Duodenal mucosa (tissue), 2 donors: ENCODE data around the gene BCL6.

Source experiments
- H3K27ac ChIP-seq: one replicate; pipeline ENCODE4 v1.7.0; 2013; ENCODE audit warnings: low read depth, low read length
- H3K27me3 ChIP-seq, 2 donors: one replicate each; pipeline ENCODE4 v1.7.0; 2013; ENCODE audit warnings: low read length in 2 of 2, control low read depth in 1 of 2; ENCODE audit not compliant: insufficient read depth in 2 of 2, control insufficient read depth in 1 of 2
- H3K36me3 ChIP-seq, 2 donors: one replicate each; pipeline ENCODE4 v1.7.0; 2013; ENCODE audit warnings: low read length in 2 of 2, control low read depth in 1 of 2; ENCODE audit not compliant: insufficient read depth in 2 of 2, control insufficient read depth in 1 of 2
- H3K4me1 ChIP-seq, 2 donors: one replicate each; pipeline ENCODE4 v1.7.0; 2013; ENCODE audit warnings: low read length in 2 of 2, control low read depth in 1 of 2; ENCODE audit not compliant: insufficient read depth in 2 of 2, control insufficient read depth in 1 of 2
- H3K4me3 ChIP-seq, 2 donors: one replicate each; pipeline ENCODE4 v1.7.0; 2013; ENCODE audit warnings: low read length in 2 of 2, low read depth in 1 of 2
- H3K9ac ChIP-seq, 2 donors: one replicate each; pipeline ENCODE4 v1.7.0; 2013; ENCODE audit warnings: low read length in 2 of 2, low read depth in 1 of 2
- H3K9me3 ChIP-seq, 2 donors: one replicate each; pipeline ENCODE4 v1.7.0; 2013; ENCODE audit warnings: low read length in 2 of 2, control low read depth in 1 of 2; ENCODE audit not compliant: control insufficient read depth in 1 of 2

The BCL6 gene

DNA sequence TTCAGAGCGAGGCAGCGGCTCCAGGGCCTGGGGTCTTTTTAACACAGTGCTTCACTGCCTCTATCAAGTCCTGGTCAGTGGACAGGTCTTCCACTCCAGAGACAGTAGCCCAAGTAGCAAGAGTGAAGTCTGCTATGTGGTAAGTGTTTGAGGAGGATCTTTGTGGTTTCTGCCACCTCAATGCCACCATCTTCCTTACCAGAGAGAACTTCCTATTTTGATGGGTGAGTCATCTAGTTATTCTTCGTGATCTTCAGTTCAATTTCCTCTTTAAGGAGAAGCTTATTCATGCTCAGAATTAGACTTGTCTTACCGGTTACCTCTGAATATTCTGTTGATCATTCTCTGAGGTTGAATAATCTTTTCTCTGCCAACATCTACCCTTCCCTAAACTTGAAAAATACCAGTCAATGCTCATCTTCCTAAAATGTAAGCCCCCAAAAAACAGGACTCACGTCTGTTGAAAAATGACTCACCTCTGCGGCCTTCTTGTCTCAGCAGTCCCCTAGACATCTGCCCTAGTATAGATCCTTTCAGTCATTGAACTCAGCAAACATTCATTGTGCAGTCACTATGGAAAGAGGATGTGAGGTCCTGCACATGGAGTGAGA is 32.2 kb upstream of the BCL6 start:
- no peak overlapping the region for H3K9ac ChIP-seq
- H3K36me3 ChIP-seq: no peaks in the 10 kb centered on the region
- no peak overlapping the region for H3K27ac ChIP-seq
- H3K9me3 ChIP-seq: no peaks in the 10 kb centered on the region
- H3K4me3 ChIP-seq: no peak overlapping the region
- H3K27me3 ChIP-seq: no peaks in the 10 kb centered on the region
- H3K4me1 ChIP-seq: no peaks in the 10 kb centered on the region

DNA sequence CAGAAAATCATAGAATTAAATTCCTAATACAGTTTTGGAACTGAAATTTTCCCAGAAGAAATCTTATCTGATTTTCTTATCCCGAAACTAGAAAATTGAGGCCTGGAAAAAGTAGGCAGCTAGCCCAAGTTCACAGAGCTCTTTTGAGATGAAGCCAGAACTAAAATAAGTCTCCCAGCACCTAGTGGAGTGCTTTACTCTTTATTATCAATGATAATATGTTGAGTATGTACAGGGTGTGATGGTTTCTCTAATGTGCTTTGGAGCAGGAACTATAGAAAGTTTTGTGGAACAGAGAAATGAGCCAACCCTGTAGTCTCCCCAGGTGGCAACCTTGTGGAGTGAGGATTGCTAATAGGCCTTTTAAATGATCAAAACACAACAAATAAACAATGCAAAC is 30.3 kb upstream of the BCL6 start:
- Histone ChIP-seq H3K4me1 (no peaks in the 10 kb centered on the region), H3K4me3 (no peak overlapping the region), H3K9me3 (no peaks in the 10 kb centered on the region), H3K9ac (no peak overlapping the region), H3K36me3 (no peaks in the 10 kb centered on the region), H3K27me3 (no peaks in the 10 kb centered on the region), H3K27ac (no peak overlapping the region)

DNA sequence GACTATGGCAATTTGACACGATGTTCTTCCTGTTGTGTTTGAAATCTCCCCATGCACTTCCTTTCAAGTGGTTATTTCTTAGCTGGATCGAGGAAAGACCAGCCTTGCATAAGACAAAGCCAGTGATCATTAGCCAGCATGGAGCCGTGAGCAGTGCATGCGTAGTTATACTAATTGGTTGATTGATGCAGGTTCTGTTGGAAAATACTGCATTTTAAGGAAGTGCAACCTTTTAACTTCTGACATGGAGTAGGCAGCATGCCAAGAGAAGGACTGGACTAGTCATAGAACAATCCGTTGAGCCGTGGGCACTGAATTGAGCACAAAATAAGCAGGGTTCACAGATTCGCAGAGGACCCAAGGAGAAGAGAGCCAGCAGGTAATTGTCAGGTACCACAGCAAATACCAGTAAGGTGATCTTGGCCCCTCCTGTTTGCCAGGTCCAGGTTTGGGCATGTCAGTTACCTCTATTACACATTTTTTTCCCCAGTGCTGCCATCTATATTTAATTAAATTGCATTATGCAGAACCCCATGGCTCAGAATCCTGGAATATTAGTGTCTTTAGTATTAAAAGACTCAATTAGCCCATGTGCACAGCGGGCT is 29.0 kb upstream of the BCL6 start:
- Histone ChIP-seq H3K27ac (no peak overlapping the region), H3K9ac (no peak overlapping the region), H3K4me1 (no peaks in the 10 kb centered on the region), H3K9me3 (no peaks in the 10 kb centered on the region), H3K36me3 (no peaks in the 10 kb centered on the region), H3K27me3 (no peaks in the 10 kb centered on the region), H3K4me3 (no peak overlapping the region)

DNA sequence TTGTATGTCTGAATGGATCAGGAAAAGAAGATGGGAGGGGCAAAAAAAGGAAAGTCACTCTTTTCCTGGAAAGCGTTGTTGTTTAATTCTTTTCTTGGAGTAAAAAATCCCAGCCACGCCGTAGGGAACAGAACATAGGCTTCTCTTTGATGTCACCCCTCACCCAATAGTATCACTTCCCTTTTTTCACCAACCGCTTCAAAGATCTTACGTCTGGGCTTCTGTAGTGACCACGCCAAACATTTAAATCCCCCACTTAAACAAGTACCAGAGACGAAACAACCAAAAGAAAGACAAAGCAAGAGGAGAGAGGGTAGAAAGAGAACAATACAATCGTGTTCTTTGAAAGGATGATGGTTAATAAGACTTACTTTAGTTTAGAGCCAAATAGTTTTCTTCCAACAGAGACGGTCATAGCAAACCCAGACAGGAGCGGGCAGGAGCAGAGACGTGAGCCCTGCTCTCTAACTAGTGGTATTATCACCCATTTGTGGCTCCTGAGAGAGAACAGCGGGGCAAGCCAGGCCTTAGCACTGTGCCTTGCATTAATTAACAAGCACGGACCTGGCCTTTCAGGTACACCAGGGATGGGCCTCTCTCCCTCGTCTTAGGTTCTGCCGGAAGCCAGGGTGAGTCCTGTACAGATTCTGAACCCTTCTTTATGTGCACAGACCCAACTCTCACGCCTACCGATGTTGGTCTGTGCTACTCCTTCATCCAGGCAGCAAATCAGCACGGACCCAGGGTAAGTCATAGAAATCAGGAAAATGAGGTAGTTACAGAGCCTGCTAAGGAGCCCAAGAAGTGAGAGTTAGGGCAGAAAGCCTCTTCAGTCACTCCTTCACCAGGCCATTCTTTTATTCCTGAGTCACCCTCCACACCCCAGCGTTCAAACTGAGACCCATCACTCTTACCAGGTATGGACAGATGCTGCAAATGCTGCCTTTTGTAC is 28.2 kb upstream of the BCL6 start:
- no peak overlapping the region for H3K4me3 ChIP-seq
- no peaks in the 10 kb centered on the region for H3K9me3 ChIP-seq
- H3K4me1 ChIP-seq: no peaks in the 10 kb centered on the region
- H3K36me3 ChIP-seq: no peaks in the 10 kb centered on the region
- H3K27ac ChIP-seq: no peak overlapping the region
- no peaks in the 10 kb centered on the region for H3K27me3 ChIP-seq
- no peak overlapping the region for H3K9ac ChIP-seq

DNA sequence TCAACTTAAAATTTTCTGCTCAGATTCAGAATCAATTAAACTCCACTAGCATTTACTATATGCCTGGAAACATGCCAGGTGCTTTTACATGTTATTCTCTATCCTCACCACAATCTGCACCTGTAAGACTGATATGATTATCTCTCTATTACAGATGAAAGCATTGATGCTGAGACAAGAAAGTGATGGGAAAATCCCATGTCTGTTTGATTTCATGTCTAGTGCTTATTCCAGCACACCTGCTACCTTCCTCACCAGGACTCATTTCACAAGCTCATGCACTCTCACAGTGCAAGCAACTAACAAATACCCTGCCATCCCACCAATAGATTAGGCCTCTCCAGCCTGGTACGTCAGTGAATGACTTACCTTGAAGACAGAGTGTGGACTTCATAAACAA is 25.0 kb upstream of the BCL6 start:
- no peak overlapping the region for H3K27ac ChIP-seq
- H3K9me3 ChIP-seq: no peaks in the 10 kb centered on the region
- H3K9ac ChIP-seq: no peak overlapping the region
- no peaks in the 10 kb centered on the region for H3K36me3 ChIP-seq
- H3K4me3 ChIP-seq: no peak overlapping the region
- no peaks in the 10 kb centered on the region for H3K4me1 ChIP-seq
- no peaks in the 10 kb centered on the region for H3K27me3 ChIP-seq

DNA sequence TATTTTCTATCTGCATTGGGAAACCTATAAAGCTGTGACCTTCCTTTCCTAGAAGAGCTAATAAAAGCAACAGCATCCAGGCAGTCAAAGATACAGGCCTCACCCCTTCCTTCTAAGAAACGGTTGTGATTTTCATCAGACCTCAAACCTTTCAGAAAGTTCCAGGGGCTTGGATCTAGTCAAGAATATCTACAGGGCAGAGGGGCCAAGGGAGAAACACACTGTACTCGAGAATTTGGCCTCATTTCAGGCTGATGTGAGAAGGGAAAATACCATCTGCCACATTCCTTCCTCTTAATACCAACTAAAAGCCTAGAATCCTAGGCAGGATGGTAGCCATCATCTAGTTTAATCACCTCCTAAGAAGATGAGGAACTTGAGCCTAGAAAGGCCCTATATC is 24.5 kb upstream of the BCL6 start:
- Histone ChIP-seq H3K9ac (no peak overlapping the region), H3K27ac (no peak overlapping the region), H3K9me3 (no peaks in the 10 kb centered on the region), H3K36me3 (no peaks in the 10 kb centered on the region), H3K4me1 (no peaks in the 10 kb centered on the region), H3K4me3 (no peak overlapping the region), H3K27me3 (no peaks in the 10 kb centered on the region)

DNA sequence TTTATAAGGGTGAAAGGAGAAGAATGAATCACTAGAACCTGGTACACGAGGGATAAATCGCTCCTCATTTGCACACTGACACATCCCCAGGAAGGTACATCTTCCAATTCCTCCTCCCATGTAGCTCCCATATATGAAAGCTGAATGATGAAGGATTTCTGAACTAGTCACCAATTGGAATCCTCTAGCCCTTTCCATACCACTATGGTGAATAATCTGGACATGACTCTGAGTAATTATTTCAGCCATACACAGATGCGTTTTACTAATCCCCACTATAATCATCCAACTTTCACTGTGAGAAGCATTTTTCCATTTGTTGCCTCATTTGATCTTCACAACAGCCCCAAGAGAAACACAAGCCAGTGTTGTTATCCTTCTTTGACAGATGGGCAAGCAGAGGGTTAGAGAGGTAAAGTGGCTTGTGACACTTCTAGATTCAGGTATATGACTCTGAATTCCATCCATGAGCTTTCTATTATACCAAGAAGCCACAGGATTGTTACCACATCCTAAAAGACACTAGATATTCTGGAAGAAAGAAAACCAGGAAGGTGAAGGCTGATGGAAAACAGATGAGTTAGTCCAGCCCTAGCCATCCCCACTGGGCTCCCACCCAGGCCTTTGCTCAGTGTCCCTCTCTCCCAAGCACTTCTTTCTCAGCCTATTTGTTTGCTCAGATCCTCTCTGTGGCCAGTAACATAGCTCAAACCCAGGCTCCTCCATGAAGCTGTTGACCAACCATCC is 22.2 kb upstream of the BCL6 start:
- no peaks in the 10 kb centered on the region for H3K27me3 ChIP-seq
- H3K4me1 ChIP-seq: no peaks in the 10 kb centered on the region
- no peak overlapping the region for H3K27ac ChIP-seq
- no peak overlapping the region for H3K9ac ChIP-seq
- no peak overlapping the region for H3K4me3 ChIP-seq
- H3K36me3 ChIP-seq: no peaks in the 10 kb centered on the region
- H3K9me3 ChIP-seq: no peaks in the 10 kb centered on the region

DNA sequence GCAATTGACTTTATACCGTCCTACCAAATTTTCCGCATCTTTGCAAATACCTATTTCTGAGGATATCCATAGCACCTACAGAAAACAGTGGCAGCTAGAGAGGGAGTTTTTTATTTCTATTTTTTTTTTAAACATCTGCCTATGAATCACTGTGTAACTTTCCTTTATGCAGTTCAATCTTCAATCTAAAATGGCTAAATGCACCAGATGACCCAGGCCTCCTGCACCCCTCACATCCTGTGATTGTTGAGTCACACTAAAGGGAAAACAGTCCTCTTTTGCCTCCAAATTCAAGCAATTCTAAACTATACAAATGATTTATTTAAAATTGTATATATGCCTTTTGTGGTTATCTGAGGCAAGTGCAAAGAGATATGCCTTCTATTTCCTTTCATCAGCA is 20.1 kb upstream of the BCL6 start:
- no peak overlapping the region for H3K9ac ChIP-seq
- no peaks in the 10 kb centered on the region for H3K9me3 ChIP-seq
- H3K36me3 ChIP-seq: no peaks in the 10 kb centered on the region
- H3K4me3 ChIP-seq: no peak overlapping the region
- no peak overlapping the region for H3K27ac ChIP-seq
- H3K27me3 ChIP-seq: no peaks in the 10 kb centered on the region
- no peaks in the 10 kb centered on the region for H3K4me1 ChIP-seq

DNA sequence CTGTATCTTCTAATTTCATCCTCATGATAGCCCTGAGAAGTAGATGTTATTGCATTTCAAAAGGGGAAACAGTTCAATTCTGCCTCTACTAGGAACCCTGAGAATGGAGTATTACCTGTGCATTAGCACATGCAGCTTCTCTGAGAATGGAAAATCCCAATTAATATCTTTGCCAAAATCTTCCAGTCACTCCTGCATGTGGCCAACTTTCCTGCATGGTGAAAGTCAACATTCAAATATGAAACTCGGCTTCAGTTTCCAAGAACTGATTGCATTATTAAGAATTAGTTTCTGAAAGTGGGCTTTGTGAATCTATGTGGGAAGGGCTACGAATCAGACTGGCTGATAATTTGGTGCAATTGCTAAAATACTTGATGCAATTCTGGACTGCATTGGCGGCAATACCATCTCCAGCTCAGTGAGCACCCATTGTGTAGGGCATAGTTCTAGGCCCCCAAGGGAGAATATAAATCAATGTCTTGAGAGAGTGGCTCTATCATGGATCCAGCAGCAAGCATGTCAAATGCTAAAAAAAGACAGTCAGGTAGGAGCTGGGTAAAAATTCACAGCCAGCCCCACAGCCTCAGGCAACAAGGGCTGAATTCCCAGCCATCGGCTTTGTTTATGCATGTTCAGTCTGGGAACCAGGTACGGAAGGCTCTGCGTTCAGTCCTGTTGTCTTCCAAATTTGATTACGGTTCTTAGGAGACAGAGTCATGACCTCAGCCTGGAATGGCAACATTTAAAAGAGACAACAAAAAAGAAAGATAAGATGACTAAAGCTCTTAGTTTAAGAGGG is 18.8 kb upstream of the BCL6 start:
- Histone ChIP-seq H3K36me3 (no peaks in the 10 kb centered on the region), H3K4me3 (no peak overlapping the region), H3K4me1 (no peaks in the 10 kb centered on the region), H3K9ac (no peak overlapping the region), H3K27ac (no peak overlapping the region), H3K9me3 (no peaks in the 10 kb centered on the region), H3K27me3 (no peaks in the 10 kb centered on the region)
